Measurements from ENCODE around the gene GPAM.

DNA sequence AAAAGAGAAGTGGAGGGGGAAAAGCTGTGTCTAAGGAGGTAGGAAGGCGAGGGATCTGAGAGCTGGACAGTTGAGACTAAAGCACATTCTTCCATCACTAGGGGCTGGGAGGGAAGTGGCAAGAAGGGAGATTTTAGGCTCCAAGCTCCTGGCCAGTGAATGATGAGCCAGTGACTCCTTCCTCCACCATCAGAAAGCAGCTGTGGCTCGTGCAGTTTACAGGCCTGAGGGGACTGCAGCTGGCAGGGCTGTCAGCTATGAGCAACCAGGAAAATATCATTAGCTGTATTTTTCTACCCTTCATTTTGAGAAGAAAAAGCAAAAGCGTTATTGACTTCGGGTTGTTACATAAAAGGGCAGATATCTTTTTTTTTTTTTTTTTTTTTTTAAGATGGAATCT, 60.7 kb downstream of the GPAM start:
- no peak for TF ChIP-seq POLR2A (IDR thresholded peaks at IDR 0.05)
- TF ChIP-seq, protein P1, sequence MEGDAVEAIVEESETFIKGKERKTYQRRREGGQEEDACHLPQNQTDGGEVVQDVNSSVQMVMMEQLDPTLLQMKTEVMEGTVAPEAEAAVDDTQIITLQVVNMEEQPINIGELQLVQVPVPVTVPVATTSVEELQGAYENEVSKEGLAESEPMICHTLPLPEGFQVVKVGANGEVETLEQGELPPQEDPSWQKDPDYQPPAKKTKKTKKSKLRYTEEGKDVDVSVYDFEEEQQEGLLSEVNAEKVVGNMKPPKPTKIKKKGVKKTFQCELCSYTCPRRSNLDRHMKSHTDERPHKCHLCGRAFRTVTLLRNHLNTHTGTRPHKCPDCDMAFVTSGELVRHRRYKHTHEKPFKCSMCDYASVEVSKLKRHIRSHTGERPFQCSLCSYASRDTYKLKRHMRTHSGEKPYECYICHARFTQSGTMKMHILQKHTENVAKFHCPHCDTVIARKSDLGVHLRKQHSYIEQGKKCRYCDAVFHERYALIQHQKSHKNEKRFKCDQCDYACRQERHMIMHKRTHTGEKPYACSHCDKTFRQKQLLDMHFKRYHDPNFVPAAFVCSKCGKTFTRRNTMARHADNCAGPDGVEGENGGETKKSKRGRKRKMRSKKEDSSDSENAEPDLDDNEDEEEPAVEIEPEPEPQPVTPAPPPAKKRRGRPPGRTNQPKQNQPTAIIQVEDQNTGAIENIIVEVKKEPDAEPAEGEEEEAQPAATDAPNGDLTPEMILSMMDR (IDR thresholded peaks at IDR 0.05), result no peak
